Measurements from ENCODE around the gene NXPE4.

DNA sequence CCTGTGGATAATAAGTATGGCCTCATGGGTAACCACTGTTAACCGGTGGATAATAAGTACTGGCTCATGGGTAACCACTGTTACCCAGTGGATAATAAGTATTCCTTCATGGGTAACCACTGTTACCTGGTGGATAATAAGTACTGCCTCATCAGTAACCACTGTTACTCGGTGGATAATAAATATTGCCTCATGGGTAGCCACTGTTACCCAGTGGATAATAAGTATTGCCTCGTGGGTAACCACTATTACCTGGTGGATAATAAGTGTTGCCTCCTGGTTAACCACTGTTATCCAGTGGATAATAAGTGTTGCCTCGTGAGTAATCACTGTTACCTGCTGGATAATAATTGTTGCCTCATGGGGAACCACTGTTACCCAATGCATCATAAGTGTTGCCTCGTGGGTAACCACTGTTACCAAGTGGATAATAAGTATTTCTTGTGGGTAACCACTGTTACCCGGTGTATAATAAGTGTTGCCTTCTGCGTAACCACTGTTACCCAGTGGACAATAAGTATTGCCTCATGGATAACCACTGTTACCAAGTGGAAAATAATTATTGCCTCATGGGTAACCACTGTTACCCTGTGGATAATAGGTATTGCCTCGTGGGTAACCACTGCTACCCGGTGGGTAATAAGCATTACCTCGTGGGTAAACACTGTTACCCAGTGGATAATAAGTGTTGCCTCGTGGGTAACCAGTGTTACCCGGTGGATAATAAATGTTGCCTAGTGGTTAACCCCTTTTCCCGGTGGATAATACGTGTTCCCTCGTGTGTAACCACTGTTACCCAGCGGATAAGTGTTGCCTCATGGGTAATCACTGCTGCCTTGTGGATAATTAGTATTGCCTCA lies 26.6 kb upstream of the NXPE4 start:
- TF ChIP-seq, protein P1, sequence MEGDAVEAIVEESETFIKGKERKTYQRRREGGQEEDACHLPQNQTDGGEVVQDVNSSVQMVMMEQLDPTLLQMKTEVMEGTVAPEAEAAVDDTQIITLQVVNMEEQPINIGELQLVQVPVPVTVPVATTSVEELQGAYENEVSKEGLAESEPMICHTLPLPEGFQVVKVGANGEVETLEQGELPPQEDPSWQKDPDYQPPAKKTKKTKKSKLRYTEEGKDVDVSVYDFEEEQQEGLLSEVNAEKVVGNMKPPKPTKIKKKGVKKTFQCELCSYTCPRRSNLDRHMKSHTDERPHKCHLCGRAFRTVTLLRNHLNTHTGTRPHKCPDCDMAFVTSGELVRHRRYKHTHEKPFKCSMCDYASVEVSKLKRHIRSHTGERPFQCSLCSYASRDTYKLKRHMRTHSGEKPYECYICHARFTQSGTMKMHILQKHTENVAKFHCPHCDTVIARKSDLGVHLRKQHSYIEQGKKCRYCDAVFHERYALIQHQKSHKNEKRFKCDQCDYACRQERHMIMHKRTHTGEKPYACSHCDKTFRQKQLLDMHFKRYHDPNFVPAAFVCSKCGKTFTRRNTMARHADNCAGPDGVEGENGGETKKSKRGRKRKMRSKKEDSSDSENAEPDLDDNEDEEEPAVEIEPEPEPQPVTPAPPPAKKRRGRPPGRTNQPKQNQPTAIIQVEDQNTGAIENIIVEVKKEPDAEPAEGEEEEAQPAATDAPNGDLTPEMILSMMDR (IDR thresholded peaks at IDR 0.05; ENCODE audit: low read length) = no peak
- TF ChIP-seq EZH2 (IDR thresholded peaks at IDR 0.05; ENCODE audit: borderline replicate concordance, low read length) = no peak

Measured in OCI-LY1 (cell line).